HEK293 (cell line): ENCODE measurements around the gene PA2G4.
A peak's percentile ranks its signal among the peaks of the same experiment; 100 is the strongest.

Experiments used
- CTCF ChIA-PET: fragments of 350-600 bp; formaldehyde crosslinking; extraction: SDS; loops from one replicate; lab custom pipeline; 2021; ENCODE audit warnings: antibody characterized with exemption; lab: Yijun Ruan, JAX
- POLR2A ChIA-PET: fragments of 300-600 bp; formaldehyde crosslinking; extraction: SDS; loops from one replicate; lab custom pipeline; 2020; ENCODE audit warnings: antibody characterized with exemption, inconsistent platforms; lab: Yijun Ruan, JAX
- H3K27ac ChIP-seq: fragments of 200-500 bp; sonication (Bioruptor generic); 2 replicates; pipeline ENCODE4 v1.5.1; 2014; ENCODE audit warnings: low read depth, low read length, control low read depth, inconsistent platforms; ENCODE audit errors: extremely low read depth
- H3K36me3 ChIP-seq, 2 experiments: fragments of 200-500 bp in 1 of 2; sonication (Bioruptor generic) in 1 of 2; 1 replicate in 1 of 2; 2 replicates in 1 of 2; pipeline ENCODE4 v1.5.1; 2014 to 2017; ENCODE audit warnings: inconsistent platforms in 2 of 2, low read length in 2 of 2; ENCODE audit not compliant: control insufficient read depth in 2 of 2, insufficient read depth in 1 of 2
- H3K4me1 ChIP-seq: fragments of 200-500 bp; sonication (Bioruptor generic); 2 replicates; pipeline ENCODE4 v1.5.1; 2014; ENCODE audit warnings: mild to moderate bottlenecking, low read length, inconsistent platforms; ENCODE audit not compliant: control insufficient read depth, insufficient read depth
- H3K4me3 ChIP-seq: 2 replicates; pipeline ENCODE4 v1.5.1; 2011; ENCODE audit warnings: low read depth, mild to moderate bottlenecking, control low read depth, low read length, moderate library complexity
- H3K9me3 ChIP-seq: fragments of 200-500 bp; sonication (Bioruptor generic); 2 replicates; pipeline ENCODE4 v1.5.1; 2014; ENCODE audit warnings: low read depth, low read length, inconsistent platforms; ENCODE audit not compliant: control insufficient read depth, insufficient read depth
- BCL11B ChIP-seq: fragments of 450-650 bp; formaldehyde crosslinking; IDR thresholded peaks from 2 replicates; pipeline ENCODE4 v1.5.1; 2016; ENCODE audit warnings: low read depth, missing biosample characterization, missing genetic modification characterization
- GLIS1 ChIP-seq: fragments of 450-650 bp; formaldehyde crosslinking; IDR thresholded peaks from 2 replicates; pipeline ENCODE4 v1.5.1; 2016; ENCODE audit warnings: missing biosample characterization, missing genetic modification characterization
- KLF16 ChIP-seq: fragments of 450-650 bp; formaldehyde crosslinking; IDR thresholded peaks from 2 replicates; pipeline ENCODE4 v1.5.1; 2017; ENCODE audit warnings: missing biosample characterization, missing genetic modification characterization
- PRDM10 ChIP-seq: fragments of 450-650 bp; formaldehyde crosslinking; IDR thresholded peaks from 2 replicates; pipeline ENCODE4 v1.5.1; 2016; ENCODE audit warnings: missing biosample characterization, missing genetic modification characterization
- ZEB2 ChIP-seq: fragments of 450-650 bp; formaldehyde crosslinking; IDR thresholded peaks from 2 replicates; pipeline ENCODE4 v1.5.1; 2016; ENCODE audit warnings: missing biosample characterization, missing genetic modification characterization
- ZFHX2 ChIP-seq: fragments of 450-650 bp; formaldehyde crosslinking; conservative IDR thresholded peaks from 2 replicates; pipeline ENCODE4 v1.5.1; 2016; ENCODE audit warnings: missing biosample characterization, missing genetic modification characterization
- ZNF391 ChIP-seq: fragments of 450-650 bp; formaldehyde crosslinking; IDR thresholded peaks from 2 replicates; pipeline ENCODE4 v1.5.1; 2016; ENCODE audit warnings: low read depth, missing biosample characterization, missing genetic modification characterization, borderline replicate concordance
- ZNF501 ChIP-seq: fragments of 450-650 bp; formaldehyde crosslinking; IDR thresholded peaks from 2 replicates; pipeline ENCODE4 v1.5.1; 2016; ENCODE audit warnings: missing biosample characterization, missing genetic modification characterization
- ZNF600 ChIP-seq: fragments of 450-650 bp; formaldehyde crosslinking; IDR thresholded peaks from 2 replicates; pipeline ENCODE4 v1.5.1; 2016; ENCODE audit warnings: missing biosample characterization, missing genetic modification characterization
- ZNF629 ChIP-seq: fragments of 450-650 bp; formaldehyde crosslinking; IDR thresholded peaks from 2 replicates; pipeline ENCODE4 v1.5.1; 2017; ENCODE audit warnings: missing biosample characterization, missing genetic modification characterization
- ZNF701 ChIP-seq: fragments of 450-650 bp; formaldehyde crosslinking; IDR thresholded peaks from 2 replicates; pipeline ENCODE4 v1.5.1; 2016; ENCODE audit warnings: missing biosample characterization, missing genetic modification characterization
- TF ChIP-seq, protein P1 (sequence below): fragments of 450-650 bp; formaldehyde crosslinking; IDR thresholded peaks from 2 replicates; pipeline ENCODE4 v1.5.1; 2017; ENCODE audit warnings: missing biosample characterization, missing genetic modification characterization
- TF ChIP-seq, protein P2 (sequence below): fragments of 450-650 bp; formaldehyde crosslinking; IDR thresholded peaks from 2 replicates; pipeline ENCODE4 v1.5.1; 2016; ENCODE audit warnings: missing biosample characterization, missing genetic modification characterization
- TF ChIP-seq, protein P3 (sequence below): fragments of 450-650 bp; formaldehyde crosslinking; IDR thresholded peaks from 2 replicates; pipeline ENCODE4 v1.5.1; 2016; ENCODE audit warnings: missing biosample characterization, missing genetic modification characterization
- TF ChIP-seq, protein P4 (sequence below): fragments of 450-650 bp; formaldehyde crosslinking; IDR thresholded peaks from 2 replicates; pipeline ENCODE4 v1.5.1; 2016; ENCODE audit warnings: missing biosample characterization, missing genetic modification characterization
- TF ChIP-seq, protein P5 (sequence below): fragments of 450-650 bp; formaldehyde crosslinking; IDR thresholded peaks from 2 replicates; pipeline ENCODE4 v1.5.1; 2017; ENCODE audit warnings: missing biosample characterization, mild to moderate bottlenecking, missing genetic modification characterization, moderate library complexity
- TF ChIP-seq, protein P6 (sequence below): fragments of 450-650 bp; formaldehyde crosslinking; IDR thresholded peaks from 2 replicates; pipeline ENCODE4 v1.5.1; 2016; ENCODE audit warnings: missing biosample characterization, missing genetic modification characterization

The PA2G4 gene

GRCh38 chr12:56127888-56128669, 23.7 kb downstream of the PA2G4 start, which contains the start of gene ESYT1:
Gene ESYT1 (plus strand): TSS chr12:56128267. CDS start chr12:56128320, 53 bp downstream.
- peak within 1 kb of the TSS; percentile 57 for H3K27ac ChIP-seq
- POLR2A ChIA-PET: interaction anchor here (0.6 to 3.8 kb wide), 31 partner anchors 10 to 501 kb away, joined by 3 to 99 read pairs (median 5); partner anchors contain the start of genes CNPY2, COQ10A, MYL6 and MYL6B
- CTCF ChIA-PET: interaction anchor here (0.5 to 6.8 kb wide), 15 partner anchors 8 to 1136 kb away, joined by 3 to 65 read pairs (median 3); partner anchors contain the start of genes MYL6, RPL41, SMARCC2 and ZC3H10
- peak within 1 kb of the TSS; percentile 80 for H3K4me3 ChIP-seq
- H3K4me1 ChIP-seq: peaks cover 9% of the 10 kb centered on the region
- H3K36me3 ChIP-seq: peaks cover 10 to 35% of the 10 kb centered on the region in 2 experiments; a peak in 2 of 3 replicates
- H3K9me3 ChIP-seq: no peaks in the 10 kb centered on the region
- peak; percentile 99 for TF ChIP-seq ZNF629 (tag by site-specific recombination)
- peak; percentile 88 for TF ChIP-seq BCL11B
- TF ChIP-seq ZEB2 (tag by site-specific recombination): peak; percentile 62; the same call in 1 of the 2 replicates
- TF ChIP-seq, protein P1, sequence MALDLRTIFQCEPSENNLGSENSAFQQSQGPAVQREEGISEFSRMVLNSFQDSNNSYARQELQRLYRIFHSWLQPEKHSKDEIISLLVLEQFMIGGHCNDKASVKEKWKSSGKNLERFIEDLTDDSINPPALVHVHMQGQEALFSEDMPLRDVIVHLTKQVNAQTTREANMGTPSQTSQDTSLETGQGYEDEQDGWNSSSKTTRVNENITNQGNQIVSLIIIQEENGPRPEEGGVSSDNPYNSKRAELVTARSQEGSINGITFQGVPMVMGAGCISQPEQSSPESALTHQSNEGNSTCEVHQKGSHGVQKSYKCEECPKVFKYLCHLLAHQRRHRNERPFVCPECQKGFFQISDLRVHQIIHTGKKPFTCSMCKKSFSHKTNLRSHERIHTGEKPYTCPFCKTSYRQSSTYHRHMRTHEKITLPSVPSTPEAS (tag by site-specific recombination): 0 out of 2 replicates have a peak, but pooled peaks have one; percentile 11
- TF ChIP-seq, protein P2, sequence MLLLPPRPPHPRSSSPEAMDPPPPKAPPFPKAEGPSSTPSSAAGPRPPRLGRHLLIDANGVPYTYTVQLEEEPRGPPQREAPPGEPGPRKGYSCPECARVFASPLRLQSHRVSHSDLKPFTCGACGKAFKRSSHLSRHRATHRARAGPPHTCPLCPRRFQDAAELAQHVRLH (tag by site-specific recombination): peak; percentile 86; the same call in 1 of the 2 replicates
- TF ChIP-seq, protein P3, sequence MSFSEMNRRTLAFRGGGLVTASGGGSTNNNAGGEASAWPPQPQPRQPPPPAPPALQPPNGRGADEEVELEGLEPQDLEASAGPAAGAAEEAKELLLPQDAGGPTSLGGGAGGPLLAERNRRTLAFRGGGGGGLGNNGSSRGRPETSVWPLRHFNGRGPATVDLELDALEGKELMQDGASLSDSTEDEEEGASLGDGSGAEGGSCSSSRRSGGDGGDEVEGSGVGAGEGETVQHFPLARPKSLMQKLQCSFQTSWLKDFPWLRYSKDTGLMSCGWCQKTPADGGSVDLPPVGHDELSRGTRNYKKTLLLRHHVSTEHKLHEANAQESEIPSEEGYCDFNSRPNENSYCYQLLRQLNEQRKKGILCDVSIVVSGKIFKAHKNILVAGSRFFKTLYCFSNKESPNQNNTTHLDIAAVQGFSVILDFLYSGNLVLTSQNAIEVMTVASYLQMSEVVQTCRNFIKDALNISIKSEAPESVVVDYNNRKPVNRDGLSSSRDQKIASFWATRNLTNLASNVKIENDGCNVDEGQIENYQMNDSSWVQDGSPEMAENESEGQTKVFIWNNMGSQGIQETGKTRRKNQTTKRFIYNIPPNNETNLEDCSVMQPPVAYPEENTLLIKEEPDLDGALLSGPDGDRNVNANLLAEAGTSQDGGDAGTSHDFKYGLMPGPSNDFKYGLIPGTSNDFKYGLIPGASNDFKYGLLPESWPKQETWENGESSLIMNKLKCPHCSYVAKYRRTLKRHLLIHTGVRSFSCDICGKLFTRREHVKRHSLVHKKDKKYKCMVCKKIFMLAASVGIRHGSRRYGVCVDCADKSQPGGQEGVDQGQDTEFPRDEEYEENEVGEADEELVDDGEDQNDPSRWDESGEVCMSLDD (tag by site-specific recombination): peak; percentile 41; the same call in 1 of the 2 replicates
- peak; percentile 16; the same call in 1 of the 2 replicates for TF ChIP-seq KLF16 (tag by site-specific recombination)
- TF ChIP-seq, protein P4, sequence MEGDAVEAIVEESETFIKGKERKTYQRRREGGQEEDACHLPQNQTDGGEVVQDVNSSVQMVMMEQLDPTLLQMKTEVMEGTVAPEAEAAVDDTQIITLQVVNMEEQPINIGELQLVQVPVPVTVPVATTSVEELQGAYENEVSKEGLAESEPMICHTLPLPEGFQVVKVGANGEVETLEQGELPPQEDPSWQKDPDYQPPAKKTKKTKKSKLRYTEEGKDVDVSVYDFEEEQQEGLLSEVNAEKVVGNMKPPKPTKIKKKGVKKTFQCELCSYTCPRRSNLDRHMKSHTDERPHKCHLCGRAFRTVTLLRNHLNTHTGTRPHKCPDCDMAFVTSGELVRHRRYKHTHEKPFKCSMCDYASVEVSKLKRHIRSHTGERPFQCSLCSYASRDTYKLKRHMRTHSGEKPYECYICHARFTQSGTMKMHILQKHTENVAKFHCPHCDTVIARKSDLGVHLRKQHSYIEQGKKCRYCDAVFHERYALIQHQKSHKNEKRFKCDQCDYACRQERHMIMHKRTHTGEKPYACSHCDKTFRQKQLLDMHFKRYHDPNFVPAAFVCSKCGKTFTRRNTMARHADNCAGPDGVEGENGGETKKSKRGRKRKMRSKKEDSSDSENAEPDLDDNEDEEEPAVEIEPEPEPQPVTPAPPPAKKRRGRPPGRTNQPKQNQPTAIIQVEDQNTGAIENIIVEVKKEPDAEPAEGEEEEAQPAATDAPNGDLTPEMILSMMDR (tag by site-specific recombination): peak; percentile 67; the same call in 1 of the 2 replicates
- TF ChIP-seq, protein P5, sequence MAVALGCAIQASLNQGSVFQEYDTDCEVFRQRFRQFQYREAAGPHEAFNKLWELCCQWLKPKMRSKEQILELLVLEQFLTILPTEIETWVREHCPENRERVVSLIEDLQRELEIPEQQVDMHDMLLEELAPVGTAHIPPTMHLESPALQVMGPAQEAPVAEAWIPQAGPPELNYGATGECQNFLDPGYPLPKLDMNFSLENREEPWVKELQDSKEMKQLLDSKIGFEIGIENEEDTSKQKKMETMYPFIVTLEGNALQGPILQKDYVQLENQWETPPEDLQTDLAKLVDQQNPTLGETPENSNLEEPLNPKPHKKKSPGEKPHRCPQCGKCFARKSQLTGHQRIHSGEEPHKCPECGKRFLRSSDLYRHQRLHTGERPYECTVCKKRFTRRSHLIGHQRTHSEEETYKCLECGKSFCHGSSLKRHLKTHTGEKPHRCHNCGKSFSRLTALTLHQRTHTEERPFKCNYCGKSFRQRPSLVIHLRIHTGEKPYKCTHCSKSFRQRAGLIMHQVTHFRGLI: 0 out of 2 replicates have a peak, but pooled peaks have one; percentile 57
- no peak for TF ChIP-seq ZFHX2 (tag by site-specific recombination)
- peak; percentile 36; the same call in 1 of the 2 replicates for TF ChIP-seq ZNF391 (tag by site-specific recombination)
- TF ChIP-seq, protein P6, sequence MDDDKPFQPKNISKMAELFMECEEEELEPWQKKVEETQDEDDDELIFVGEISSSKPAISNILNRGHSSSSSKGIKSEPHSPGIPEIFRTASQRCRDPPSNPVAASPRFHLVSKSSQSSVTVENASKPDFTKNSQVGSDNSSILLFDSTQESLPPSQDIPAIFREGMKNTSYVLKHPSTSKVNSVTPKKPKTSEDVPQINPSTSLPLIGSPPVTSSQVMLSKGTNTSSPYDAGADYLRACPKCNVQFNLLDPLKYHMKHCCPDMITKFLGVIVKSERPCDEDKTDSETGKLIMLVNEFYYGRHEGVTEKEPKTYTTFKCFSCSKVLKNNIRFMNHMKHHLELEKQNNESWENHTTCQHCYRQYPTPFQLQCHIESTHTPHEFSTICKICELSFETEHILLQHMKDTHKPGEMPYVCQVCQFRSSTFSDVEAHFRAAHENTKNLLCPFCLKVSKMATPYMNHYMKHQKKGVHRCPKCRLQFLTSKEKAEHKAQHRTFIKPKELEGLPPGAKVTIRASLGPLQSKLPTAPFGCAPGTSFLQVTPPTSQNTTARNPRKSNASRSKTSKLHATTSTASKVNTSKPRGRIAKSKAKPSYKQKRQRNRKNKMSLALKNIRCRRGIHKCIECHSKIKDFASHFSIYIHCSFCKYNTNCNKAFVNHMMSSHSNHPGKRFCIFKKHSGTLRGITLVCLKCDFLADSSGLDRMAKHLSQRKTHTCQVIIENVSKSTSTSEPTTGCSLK (tag by site-specific recombination): no peak
- no peak for TF ChIP-seq ZNF701
- TF ChIP-seq GLIS1 (tag by site-specific recombination): peak; percentile 92
- peak; percentile 89 for TF ChIP-seq ZNF501 (tag by site-specific recombination)
- peak; percentile 95 for TF ChIP-seq PRDM10 (tag by site-specific recombination)
- peak; percentile 10; the same call in 1 of the 2 replicates for TF ChIP-seq ZNF600
